NCI-H2107 (cell line): Measurements from ENCODE around the gene PAPOLA.

Source experiments
- DNase-seq: peaks from one replicate; lab custom pipeline; 2025; lab: John Stamatoyannopoulos, UW

PAPOLA gene

GRCh38 chr14:96565811-96566210 lies 63.6 kb downstream of the PAPOLA start:
- DNase-seq: no peak

- peak; percentile 13 for DNase-seq
These were observed 65.2 kb downstream of the PAPOLA start for GRCh38 chr14:96567289-96567899.

GRCh38 chr14:96568621-96569020 lies 66.4 kb downstream of the PAPOLA start:
- no peak for DNase-seq

GRCh38 chr14:96571311-96571710 lies 69.1 kb downstream of the PAPOLA start:
- no peak for DNase-seq

GRCh38 chr14:96573473-96574100 lies 71.4 kb downstream of the PAPOLA start:
- DNase-seq: no peak

GRCh38 chr14:96574171-96574632 lies 72.0 kb downstream of the PAPOLA start:
- no peak for DNase-seq

GRCh38 chr14:96574633-96575632 lies 72.8 kb downstream of the PAPOLA start:
- no peak for DNase-seq

GRCh38 chr14:96576359-96576758 lies 74.2 kb downstream of the PAPOLA start:
- DNase-seq: no peak

- DNase-seq: no peak
These were observed 74.8 kb downstream of the PAPOLA start for GRCh38 chr14:96576937-96577336.

GRCh38 chr14:96578619-96579018 lies 76.4 kb downstream of the PAPOLA start:
- DNase-seq: no peak

GRCh38 chr14:96579358-96579757 lies 77.2 kb downstream of the PAPOLA start:
- no peak for DNase-seq

GRCh38 chr14:96579855-96580254 lies 77.7 kb downstream of the PAPOLA start:
- no peak for DNase-seq

GRCh38 chr14:96580566-96580965 lies 78.4 kb downstream of the PAPOLA start:
- no peak for DNase-seq

GRCh38 chr14:96581026-96581425 lies 78.8 kb downstream of the PAPOLA start:
- no peak for DNase-seq

GRCh38 chr14:96581902-96582301 lies 79.7 kb downstream of the PAPOLA start:
- DNase-seq: no peak

- no peak for DNase-seq
These were observed 80.3 kb downstream of the PAPOLA start for GRCh38 chr14:96582411-96582961.

GRCh38 chr14:96582995-96583394 lies 80.8 kb downstream of the PAPOLA start:
- no peak for DNase-seq

GRCh38 chr14:96583569-96584041 lies 81.4 kb downstream of the PAPOLA start:
- no peak for DNase-seq

- DNase-seq: peak; percentile 31
These were observed 82.2 kb downstream of the PAPOLA start for GRCh38 chr14:96584199-96584906.

- DNase-seq: no peak
These were observed 82.9 kb downstream of the PAPOLA start for GRCh38 chr14:96584907-96585671.

GRCh38 chr14:96585672-96586013 lies 83.5 kb downstream of the PAPOLA start:
- no peak for DNase-seq
